Midbrain (tissue), 1 donor: ENCODE measurements around the gene TEAD3.

Experiments
- DNase-seq: peaks from one replicate; lab custom pipeline; 2025; lab: John Stamatoyannopoulos, UW

Gene TEAD3

DNA sequence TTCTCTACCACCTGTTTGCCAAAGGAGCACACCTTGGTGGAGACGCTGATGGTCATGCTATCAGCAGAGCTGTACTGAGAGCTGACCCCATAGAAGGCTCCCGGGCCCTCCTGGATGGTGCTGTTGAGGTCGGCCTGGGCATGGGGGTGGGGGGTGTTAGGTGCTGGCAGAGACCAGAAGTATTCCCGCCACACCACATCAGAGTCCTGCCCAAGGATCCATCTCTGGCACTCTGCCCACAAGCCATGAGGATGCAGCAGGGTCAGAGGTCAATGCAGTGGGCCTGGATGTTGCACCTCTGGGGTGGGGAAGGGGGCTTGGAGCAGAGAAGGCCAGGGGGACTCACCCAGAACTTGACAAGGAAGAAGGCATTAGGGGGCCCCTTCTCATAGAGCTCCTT is 21.3 kb downstream of the TEAD3 start:
- DNase-seq = no peak

DNA sequence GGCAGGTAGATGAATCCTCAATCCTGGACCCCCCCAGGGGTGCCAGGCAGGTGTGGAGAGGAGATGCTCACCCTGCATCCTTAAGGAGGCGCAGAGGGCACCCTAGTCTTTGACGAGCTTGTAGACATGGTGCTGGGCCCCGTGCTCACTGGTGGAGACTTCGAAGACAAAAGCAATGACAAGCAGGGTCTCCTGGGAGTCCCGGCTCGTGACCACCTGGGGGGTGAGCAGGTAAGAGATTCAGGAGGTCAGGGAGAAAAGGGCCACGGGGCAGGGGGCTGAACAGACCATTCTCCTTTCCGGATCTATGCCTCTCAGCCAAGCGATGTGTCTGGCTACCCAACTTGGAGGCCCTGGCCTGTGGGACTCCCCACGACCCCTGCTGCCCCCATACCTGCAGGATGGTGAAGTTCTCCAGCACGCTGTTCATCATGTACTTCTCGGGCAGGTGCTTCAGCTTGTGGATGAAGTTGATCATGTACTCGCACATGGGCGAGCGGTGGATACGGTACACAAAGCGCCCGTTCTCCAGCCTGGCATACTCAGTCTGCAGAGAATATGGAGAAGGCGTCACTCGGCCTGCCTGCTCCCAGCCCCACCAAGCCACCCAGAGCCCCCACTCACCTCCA is 21.8 kb downstream of the TEAD3 start:
- DNase-seq = no peak

DNA sequence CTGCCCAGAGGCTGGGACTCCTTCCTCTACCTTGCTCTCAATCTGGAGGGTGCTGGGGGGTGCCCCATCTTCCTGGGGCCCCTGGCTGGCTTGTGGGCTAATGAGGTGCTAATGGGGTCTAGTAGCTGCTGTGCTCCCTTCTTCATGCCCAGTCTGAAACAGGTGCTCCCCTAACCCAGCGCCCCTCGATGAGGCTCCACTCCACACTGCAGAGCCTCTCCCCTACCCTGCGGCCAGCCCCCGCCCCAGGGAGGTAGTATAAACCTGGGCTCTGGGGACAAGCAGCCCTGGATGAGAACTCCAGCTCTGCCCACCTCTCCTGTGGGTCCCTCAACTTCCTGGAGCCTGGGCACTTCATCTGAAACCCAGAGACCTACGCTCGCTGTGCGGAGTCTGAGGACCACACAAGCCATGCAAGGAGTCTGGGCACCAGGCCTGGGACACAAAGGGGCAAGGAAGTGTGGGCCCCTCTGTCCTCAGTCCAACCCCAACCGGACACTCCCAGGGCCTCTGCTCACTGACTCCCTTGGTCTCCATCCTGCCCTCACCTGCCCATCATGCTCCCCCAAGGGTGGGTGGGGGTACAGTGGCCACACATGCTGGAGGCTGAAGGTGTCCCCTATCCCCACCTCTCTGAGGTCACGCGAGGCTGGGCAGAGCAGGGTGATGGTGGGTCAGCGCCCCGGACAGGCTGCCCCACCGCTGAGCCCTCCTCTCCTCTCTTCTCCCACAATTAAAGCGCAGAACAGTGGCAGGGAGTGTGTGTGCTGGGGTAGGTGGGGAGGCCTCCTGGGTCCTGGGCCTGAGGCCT is 22.5 kb downstream of the TEAD3 start:
- DNase-seq = no peak

DNA sequence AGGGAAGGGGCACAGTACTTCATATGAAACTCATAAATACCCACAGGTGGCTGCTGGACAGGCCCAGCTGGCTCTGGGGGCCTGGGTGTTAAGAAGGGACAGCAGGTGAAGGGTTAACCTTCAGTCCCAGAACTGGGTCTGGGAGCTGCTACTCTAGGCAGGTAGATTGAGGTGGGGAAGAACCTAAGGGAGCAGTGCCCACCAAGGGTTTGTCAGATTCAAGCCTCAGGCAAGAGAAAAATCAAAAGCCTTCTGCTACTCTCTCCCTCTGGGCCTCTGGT is 23.1 kb downstream of the TEAD3 start:
- no peak for DNase-seq

DNA sequence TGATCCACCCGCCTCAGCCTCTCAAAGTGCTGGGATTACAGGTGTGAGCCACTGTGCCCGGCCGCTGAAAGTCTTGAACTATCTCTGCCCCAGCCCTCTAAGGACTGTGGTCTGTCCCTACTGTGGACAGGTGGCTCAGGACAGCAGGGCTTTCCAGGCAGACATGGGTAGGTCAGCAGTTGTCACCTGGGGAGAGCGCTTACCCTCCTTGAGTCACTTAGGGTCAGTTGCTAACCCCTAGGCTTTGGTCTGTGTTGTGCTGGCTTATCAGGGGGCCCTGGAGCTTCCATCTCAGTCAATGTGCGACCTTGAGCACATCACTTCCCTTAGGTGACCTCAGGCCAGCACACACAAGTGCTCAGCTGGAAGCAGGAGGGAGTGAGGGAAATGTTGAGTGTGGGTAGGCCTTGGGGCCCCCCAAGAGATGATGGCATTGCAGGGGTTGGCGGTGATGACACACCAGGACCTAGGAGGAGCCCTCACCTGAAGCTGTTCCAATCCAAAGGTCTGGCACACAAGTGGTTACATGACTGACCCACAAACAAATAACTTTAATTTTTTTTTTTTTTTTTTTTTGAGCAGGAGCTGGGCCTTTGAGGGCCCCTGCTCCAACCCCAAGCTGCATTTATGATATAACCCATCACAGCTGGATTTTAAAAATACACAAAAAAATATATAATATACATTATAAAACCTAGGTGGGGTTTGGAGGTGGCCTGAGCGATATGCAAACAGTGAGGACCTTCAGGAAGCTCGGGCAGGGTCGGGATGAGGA is 23.6 kb downstream of the TEAD3 start:
- DNase-seq = no peak

DNA sequence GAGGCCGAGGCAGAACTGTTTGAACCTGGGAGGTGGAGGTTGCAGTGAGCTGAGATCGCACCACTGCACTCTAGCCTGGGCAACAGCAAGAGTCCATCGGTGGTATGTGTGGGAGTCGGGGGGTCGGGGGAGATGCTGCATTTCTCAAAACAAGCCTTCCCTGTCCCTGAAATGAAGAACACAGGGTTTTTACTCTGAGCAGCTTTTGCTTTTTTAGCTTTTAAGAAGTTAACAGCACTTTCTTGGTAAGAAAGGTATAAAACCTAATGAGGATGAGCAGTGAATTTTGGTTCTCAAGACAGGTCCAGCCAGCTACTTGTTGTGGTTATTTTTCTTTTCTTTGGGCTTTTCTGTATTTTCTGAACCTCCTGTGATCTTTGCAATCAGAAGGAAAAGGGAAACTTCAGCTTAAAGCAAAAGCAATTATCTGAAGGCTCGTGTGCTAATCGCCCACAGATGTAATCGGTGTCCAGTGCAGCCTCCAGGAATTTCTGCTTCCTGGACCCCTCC is 25.0 kb downstream of the TEAD3 start:
- DNase-seq = no peak

DNA sequence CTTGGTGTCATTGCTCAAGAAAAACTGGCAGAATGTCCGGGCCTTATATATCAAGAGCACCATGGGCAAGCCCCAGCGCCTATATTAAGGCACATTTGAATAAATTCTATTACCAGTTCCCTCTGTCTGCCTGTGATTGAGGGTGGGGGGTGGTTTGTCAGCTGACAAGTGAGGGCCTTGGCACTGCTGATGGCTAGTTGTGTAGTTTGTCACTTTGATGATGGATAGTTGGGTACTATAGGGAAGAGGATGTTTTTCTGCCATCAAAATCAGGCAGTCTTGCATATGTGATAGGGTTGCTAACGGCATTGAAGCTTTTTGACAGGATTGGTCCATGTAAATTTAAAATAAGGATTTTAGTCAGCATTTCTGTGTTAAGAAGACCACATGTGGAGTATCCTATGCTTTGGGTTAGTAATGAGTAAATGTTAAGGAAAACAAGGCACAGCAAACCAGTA is 26.2 kb downstream of the TEAD3 start:
- DNase-seq = no peak

DNA sequence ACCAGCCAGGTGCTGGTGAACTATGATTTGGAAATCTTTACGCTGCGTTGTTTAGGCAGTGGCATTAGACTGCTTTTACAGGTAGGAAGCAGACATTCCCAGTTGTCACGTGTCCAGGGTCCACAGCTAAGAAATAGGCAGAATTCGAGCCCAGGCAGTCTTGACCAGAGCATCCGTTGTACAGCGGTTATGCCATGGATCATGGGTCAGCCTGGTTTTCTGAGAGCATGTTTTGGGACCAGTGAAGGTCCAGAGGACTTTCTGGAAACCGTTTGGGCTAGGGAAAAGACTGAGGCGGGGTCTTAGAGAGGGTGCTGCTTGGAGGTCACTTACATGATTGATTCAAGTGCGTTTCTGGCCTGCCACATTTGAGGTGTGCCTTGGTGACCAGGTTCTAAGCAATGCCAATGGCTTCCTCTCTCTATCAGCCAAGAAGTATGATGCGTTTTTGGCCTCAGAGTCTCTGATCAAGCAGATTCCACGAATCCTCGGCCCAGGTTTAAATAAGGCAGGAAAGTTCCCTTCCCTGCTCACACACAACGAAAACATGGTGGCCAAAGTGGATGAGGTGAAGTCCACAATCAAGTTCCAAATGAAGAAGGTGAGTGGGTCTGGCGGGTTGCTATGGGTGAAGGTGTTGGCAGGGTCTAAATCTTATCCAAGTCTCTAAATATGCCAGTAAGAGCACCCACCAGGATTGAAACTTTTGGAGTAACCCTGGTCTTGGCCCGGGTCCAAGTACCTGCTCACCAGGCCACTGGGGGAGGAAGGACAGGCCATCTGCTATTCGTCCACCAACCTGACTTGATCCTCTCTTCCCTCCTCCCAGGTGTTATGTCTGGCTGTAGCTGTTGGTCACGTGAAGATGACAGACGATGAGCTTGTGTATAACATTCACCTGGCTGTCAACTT is 26.9 kb downstream of the TEAD3 start:
- DNase-seq = no peak

DNA sequence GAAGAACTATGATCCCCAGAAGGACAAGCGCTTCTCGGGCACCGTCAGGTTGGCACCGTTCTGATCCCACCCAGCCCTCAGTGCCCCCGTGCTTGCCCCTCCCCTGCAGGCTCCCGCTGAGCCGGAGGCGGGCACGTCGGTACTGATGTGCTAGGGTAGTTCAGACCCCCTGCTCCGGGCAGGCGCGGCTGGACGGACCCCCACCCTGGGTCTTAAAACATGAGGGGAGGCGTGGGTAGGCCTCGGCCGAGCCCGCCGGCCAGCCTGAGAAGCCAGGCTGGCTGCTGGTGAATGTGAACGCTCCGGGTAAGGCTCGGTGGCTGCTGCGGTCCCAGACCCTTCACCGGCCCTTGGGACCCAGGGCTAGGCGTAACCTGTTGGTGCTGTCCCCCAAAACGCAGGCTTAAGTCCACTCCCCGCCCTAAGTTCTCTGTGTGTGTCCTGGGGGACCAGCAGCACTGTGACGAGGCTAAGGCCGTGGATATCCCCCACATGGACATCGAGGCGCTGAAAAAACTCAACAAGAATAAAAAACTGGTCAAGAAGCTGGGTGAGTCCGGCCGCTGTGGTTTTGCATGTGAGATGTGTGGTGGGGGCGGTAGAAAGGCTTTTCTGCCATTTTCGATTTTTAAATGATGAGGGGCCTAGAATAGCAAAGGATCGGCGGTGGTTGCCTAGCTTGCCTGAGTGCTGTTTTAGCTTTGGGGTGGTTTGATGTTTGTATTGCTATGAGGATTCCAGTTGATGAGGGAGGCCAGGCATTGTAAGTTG is 27.7 kb downstream of the TEAD3 start:
- peak; percentile 6 for DNase-seq

DNA sequence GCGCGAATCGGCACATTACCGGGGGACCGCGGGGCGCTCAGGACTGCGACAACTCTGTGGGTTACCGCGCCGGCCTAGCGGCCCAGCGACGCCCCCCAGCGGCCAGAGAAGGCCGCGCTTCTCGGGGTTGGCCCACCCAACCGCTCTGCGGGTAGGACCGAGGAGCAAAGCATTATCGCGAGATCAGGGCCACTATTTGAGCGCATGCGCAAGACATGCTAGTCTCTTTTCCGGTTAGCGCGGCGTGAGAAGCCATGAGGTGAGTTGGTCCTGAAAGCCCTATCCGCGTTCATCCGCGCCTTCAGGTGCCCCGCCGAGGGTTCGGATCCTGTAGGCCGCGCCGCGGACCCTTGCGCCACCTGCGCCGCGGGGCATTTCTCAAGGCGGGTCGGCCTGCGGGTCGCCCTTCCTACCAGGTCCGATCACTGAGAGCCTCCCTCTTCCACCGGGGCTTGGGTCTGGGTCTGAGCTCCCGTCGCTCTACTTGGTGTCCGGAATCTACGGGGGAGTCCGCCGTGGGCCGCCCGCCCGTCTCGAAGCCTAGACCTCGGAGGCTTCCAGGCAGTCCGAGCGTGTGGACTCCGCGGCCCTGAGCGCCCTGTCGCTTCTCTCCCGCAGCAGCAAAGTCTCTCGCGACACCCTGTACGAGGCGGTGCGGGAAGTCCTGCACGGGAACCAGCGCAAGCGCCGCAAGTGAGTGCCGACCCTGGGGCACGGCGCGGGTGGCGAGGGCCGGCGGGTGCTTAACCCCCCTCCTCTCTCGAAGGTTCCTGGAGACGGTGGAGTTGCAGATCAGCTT is 28.5 kb downstream of the TEAD3 start, which contains the start of gene RPL10A:
Gene RPL10A (plus strand): TSS at position 221 of the 799 bp plus-strand sequence. CDS start 34 bp downstream, at position 255.
- DNase-seq = peak; percentile 98

DNA sequence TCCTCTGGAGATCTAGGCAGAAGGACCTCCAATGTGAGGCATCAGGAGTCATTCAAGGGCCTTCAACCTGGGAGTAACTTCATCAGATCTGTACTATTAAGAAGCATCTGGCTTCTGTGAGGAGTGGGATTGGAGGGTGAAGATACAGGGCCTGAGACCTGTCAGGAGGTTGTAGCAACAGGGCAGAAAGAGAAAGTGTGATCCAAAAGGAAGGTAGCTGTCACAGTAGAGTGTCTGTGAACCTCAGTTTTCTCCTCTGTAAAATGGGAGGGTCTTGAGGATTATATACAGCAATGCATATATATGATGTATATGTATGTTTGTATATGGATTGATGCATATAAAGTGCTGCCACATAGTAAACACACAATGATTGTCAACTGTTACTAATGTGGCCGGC is 31.2 kb downstream of the TEAD3 start:
- no peak for DNase-seq

DNA sequence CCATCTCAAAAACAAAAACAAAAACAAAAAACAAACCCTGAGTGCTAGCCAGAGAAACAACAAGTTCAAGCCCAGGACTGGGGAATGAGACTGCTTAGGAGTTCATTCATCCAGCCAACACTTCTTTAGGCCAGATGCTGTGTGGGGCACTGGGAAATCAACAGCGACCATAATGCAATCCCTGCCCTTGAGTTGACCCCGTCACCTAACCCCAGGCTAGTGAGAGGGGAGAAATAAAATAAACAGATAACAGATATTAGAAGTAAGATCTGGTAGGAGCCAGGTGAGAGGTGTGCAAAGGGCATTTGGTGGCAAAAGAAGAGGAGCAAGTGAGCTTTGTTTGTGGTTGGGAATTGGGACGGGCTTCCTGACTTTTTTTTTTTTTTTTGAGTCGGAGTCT is 33.6 kb downstream of the TEAD3 start:
- no peak for DNase-seq

DNA sequence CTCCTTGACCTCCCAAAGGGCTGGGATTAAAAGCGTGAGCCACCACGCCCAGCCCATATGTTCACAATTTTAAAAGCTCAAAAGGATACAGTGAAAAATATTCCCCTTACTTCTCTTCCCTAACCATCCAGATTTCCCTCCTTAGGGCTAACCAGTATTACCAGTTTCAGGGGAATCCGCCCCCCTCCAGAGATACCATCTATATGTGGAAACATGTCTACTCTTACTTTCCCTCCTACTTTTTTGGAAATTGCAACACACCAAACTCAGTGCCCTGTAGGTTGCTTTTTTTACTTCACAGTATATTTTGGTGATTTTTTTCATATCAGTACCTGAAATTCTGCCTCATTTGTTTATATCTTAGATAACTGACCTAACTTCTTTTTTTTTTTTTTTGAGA is 35.6 kb downstream of the TEAD3 start:
- DNase-seq = no peak

DNA sequence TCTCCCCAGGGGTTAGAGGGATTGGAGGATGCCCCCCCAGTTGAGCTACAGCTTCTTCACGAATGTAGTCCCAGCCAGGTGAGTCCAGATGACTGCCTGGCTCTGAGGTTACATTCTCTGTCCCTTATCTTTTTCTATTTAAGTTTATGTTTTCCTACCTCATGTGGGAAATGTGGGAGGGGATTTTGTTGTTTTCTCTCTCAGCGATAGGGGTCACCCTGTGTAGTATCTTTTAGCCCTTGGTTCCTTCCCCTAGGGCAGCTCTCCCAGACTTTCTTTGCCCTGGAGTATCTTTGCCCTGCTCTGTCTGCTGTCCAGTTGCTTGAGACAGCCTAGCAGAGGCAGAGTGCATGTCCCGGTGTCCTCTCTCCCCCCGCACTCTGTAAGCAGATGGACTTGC is 39.0 kb downstream of the TEAD3 start:
- no peak for DNase-seq

DNA sequence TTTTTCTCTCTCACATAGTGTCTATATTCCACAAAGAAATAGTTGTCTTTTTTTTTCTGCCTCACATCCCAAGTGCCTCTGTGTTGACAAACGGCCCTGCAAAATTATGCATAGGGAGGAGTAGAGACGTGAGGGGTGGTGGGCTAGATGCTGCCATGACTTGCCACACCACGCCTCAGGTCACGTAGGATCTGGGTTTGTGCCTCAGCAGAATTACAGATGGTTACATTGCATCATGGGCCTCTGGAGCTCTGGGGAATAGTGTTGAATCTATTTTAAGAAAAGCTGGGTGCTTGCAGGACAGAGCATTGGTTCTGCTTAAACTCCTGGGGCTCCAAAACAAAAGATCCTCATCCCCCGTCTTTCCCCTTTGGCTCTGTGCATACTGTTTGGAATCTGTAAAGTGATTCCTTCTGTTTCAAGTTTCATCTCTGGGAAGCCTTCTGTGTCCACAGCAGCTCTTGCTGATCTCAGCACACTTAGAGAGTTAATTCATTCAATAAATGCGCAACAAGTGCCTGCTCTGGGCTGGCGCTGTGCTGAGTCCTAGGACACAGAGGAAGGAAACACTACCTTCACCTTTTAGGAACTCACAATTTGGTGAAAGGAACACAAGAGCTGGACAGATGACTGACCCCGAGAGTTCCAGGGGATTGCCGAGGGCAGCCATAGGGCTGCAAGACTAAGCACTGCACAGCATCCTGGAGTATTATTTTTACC is 42.3 kb downstream of the TEAD3 start:
- no peak for DNase-seq

DNA sequence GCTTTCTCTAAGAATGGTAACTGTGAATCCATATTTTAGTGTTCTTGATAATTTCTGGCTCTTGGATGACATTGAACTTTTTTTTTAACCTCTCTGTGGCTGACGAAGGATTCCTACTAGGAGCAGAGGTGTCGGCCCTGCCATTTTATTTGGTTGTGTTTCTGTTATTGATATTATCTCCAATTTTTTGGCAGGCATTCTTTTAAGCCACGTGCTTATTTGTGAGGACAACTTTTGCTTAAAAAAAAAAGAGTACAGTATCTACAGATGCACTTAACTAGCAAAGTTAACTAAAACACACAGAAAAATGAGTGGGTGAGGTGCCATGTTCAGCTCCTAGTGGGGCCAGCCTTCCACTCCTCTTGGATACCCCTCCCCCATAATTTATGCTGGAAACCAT is 43.6 kb downstream of the TEAD3 start:
- no peak for DNase-seq

DNA sequence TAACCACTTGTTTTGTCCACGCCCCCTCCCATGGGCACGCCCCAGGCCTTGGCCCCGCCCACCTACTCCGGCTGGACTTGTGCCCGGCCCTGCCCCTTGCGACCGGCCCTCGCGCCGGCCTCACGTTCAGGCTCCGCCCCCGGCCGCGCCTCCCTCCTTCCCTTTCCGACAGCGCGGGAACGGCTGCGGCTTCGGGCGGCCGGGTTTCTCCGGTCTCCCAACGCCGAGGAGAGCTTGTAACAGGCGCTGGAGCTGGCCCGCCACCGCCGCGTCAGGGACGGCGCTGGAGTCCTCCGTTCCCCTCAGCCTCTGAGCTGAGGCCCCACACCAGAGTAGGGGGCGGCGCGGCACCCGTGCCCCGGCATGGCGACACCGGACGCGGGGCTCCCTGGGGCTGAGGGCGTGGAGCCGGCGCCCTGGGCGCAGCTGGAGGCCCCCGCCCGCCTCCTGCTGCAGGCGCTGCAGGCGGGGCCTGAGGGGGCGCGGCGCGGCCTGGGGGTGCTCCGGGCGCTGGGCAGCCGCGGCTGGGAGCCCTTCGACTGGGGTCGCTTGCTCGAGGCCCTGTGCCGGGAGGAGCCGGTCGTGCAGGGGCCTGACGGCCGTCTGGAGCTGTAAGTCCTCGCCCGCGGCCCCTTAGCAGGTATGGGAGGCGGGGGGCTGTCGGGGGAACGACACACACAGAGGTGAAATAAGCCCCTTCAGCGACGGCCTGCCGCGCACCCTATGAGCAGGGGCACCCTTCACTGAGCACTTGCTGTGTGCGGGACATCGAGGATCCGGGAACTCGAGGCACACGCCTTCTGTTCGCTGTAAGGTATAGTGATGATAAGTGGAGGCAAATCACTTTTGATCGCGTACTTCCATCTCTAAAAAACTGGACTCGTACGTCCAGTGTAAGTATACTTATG is 44.4 kb downstream of the TEAD3 start, which contains the start of gene FANCE:
Gene FANCE (plus strand): TSS at position 156 of the 908 bp plus-strand sequence. CDS start 208 bp downstream, at position 364.
- DNase-seq = peak; percentile 90
